ENCODE data around the gene RNF175. TPM values are rescaled to one million over a fixed set of nuclear protein-coding genes. Genes with fewer than 3 reads are reported as not detected.

Gene RNF175
- total RNA-seq, 4 donors from 2014 or later: 0.10 to 1.9 (median 0.47) TPM; not detected in 1

DNA sequence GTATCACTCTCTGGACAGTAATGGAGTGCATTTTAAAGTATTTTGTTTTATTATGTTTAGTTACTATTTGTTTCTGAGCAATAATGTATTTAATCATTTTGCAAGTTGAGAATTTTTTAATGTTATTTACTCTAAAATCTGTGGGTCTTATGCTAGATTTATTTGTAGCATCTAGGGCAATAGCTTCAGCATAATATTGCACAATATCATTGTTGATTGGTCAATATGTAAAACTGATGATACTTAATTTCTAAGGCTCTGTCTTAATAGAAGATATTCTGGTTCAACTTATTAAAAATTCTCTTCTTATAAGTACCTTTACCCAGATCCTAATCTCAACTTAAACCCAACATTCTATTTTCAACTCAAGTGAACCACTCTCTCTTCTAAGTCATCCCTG lies 17.6 kb upstream of the RNF175 start:
- DNase-seq (ENCODE audit: low spot score in 2 of 2): no peak
- intact Hi-C loops (cut with DNase I; ENCODE audit: low total_unique reads): no loop called here
- TF ChIP-seq, protein P1, sequence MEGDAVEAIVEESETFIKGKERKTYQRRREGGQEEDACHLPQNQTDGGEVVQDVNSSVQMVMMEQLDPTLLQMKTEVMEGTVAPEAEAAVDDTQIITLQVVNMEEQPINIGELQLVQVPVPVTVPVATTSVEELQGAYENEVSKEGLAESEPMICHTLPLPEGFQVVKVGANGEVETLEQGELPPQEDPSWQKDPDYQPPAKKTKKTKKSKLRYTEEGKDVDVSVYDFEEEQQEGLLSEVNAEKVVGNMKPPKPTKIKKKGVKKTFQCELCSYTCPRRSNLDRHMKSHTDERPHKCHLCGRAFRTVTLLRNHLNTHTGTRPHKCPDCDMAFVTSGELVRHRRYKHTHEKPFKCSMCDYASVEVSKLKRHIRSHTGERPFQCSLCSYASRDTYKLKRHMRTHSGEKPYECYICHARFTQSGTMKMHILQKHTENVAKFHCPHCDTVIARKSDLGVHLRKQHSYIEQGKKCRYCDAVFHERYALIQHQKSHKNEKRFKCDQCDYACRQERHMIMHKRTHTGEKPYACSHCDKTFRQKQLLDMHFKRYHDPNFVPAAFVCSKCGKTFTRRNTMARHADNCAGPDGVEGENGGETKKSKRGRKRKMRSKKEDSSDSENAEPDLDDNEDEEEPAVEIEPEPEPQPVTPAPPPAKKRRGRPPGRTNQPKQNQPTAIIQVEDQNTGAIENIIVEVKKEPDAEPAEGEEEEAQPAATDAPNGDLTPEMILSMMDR (IDR thresholded peaks at IDR 0.05): no peak
- no peak for TF ChIP-seq POLR2A (IDR thresholded peaks at IDR 0.05)
- no peak overlapping the region for H3K4me3 ChIP-seq (ENCODE audit: low read depth, poor library complexity, severe bottlenecking)

DNA sequence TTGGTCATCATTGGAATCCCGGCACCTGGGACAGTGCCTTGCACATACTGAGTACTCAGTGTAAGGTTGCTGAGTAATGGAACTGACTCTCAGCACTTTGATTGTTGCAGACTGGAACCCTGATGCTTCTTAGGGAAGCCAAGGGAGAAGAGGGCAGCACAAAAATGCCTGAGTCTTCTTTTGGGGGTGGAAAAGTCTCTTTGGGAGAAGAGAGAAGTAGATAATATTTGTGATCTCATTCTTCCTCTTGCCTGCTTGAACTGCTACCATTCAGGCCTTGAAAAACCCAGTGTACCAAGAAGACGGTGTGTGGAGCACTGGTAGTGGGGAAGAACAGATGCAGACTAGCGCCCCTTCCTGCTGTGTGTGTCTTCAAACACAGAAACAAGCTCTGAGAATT lies 16.8 kb upstream of the RNF175 start:
- 89% methylated on average over 3 of the region's 3 CpGs for WGBS, 2 donors
- no peak overlapping the region for H3K4me3 ChIP-seq (ENCODE audit: low read depth, poor library complexity, severe bottlenecking)
- intact Hi-C loops (cut with DNase I; ENCODE audit: low total_unique reads): no loop called here
- TF ChIP-seq, protein P1 (IDR thresholded peaks at IDR 0.05): no peak
- TF ChIP-seq POLR2A (IDR thresholded peaks at IDR 0.05): no peak
- DNase-seq (ENCODE audit: low spot score in 2 of 2): no peak

DNA sequence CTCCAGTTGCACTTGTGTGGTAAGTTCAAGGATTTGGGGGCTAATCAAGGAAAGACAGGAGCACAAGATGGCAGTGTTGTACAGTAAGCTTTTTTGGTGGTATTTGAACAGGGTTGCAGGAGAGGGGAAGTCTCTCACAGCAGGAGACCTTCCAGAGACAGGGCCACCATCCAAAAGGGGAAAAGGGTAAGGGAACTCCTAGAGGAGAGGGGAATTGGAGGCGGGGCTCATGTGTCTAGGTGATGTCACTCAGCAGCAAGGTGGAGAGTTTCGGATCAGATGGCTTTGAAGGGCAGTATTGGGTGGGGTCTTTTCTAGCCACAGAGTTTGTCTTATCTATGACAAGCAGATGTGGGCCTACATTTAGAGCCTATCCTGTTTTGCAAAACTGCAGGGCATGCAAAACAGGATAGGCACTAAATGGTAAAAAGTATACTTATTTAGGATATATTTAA lies 13.4 kb upstream of the RNF175 start:
- TF ChIP-seq, protein P1 (IDR thresholded peaks at IDR 0.05): no peak
- TF ChIP-seq POLR2A (IDR thresholded peaks at IDR 0.05): no peak
- H3K4me3 ChIP-seq (ENCODE audit: low read depth, poor library complexity, severe bottlenecking): no peak overlapping the region
- intact Hi-C loops (cut with DNase I; ENCODE audit: low total_unique reads): no loop called here
- 77 to 85% methylated on average over 2 of the region's 2 CpGs for WGBS, 2 donors
- DNase-seq (ENCODE audit: low spot score in 2 of 2): no peak

DNA sequence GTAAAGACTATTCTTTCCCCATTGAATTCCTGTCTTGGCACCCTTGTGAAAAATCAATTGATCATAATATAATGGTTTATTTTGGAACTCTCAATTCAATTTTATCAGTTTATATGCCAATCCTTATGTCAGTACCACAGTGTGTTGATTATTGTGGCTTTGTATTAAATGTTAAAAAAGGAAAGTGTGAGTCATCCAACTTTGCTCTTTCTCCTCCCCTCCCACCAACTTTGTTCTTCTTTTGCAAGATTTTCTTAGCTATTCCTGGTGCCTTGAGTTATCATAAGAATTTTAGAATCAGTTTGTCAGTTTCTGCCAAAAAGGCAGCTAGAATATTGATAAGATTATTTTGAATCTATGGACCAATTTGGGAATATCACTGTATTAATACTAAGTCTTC lies 11.2 kb upstream of the RNF175 start:
- no peak overlapping the region for H3K4me3 ChIP-seq (ENCODE audit: low read depth, poor library complexity, severe bottlenecking)
- intact Hi-C loops (cut with DNase I; ENCODE audit: low total_unique reads): no loop called here
- DNase-seq (ENCODE audit: low spot score in 2 of 2): no peak
- no peak for TF ChIP-seq POLR2A (IDR thresholded peaks at IDR 0.05)
- TF ChIP-seq, protein P1 (IDR thresholded peaks at IDR 0.05): no peak

DNA sequence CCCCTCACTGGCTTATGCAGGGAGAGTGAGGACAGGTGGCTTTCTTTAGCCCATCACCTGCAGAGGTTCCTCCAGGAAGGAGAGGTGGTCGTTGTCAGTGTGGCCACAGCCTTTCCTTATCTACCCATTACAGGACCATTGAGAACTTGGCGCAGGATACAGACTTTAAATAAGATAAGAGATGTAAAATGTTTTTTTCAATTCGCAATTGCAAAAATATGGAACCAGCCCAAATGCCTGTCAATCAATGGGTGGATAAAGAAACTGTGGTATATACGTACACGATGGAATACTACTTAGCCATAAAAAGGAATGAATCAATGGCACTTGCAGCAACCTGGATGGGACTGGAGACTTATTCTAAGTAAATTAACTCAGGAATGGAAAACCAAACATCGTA lies 6.9 kb upstream of the RNF175 start:
- intact Hi-C loops (cut with DNase I; ENCODE audit: low total_unique reads): no loop called here
- no peak overlapping the region for H3K4me3 ChIP-seq (ENCODE audit: low read depth, poor library complexity, severe bottlenecking)
- no peak for DNase-seq (ENCODE audit: low spot score in 2 of 2)
- 91 to 95% methylated on average over 6 of the region's 6 CpGs for WGBS, 2 donors
- TF ChIP-seq, protein P1 (IDR thresholded peaks at IDR 0.05): no peak
- TF ChIP-seq POLR2A (IDR thresholded peaks at IDR 0.05): no peak

DNA sequence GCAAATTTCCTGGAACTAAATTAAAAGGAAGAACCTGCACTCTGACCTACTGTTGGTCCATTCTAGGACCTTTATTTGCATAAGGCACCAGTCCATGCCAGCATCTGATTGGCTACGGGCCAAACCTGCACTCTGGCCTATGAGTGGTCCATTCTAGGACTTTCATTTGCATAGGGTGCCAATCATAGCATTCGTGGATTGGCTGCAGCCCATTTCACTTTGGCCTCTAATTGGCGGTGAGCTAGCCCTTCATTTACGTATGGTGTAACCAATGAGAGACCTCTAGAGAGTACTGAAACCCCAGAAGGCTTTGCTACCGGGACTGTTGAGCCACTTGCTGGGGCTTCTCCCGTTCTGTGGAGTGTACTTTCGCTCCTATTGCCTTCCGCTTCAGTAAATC lies 6.1 kb upstream of the RNF175 start:
- H3K4me3 ChIP-seq (ENCODE audit: low read depth, poor library complexity, severe bottlenecking): no peak overlapping the region
- no peak for DNase-seq (ENCODE audit: low spot score in 2 of 2)
- TF ChIP-seq, protein P1 (IDR thresholded peaks at IDR 0.05): no peak
- TF ChIP-seq POLR2A (IDR thresholded peaks at IDR 0.05): no peak
- intact Hi-C loops (cut with DNase I; ENCODE audit: low total_unique reads): no loop called here
- WGBS, 2 donors: 83 to 84% methylated on average over 8 of the region's 8 CpGs

Measured in lower leg skin (tissue), 4 donors.